ENCODE data around the gene TTPAL.

- no peak for TF ChIP-seq POLR2A (IDR thresholded peaks at IDR 0.05; ENCODE audit: low read depth, low read length)
- no peak for TF ChIP-seq TAF1 (IDR thresholded peaks at IDR 0.05; ENCODE audit: low read depth, low read length)
- no peak for TF ChIP-seq SPI1 (IDR thresholded peaks at IDR 0.05; ENCODE audit: low read depth, low read length)
- no peak for TF ChIP-seq POLR2AphosphoS5 (IDR thresholded peaks at IDR 0.05; ENCODE audit: low read depth, low read length)
- TF ChIP-seq PAX5 (IDR thresholded peaks at IDR 0.05; ENCODE audit: insufficient read depth, low read length, severe bottlenecking), result no peak
- no peak for TF ChIP-seq POU2F2 (IDR thresholded peaks at IDR 0.05; ENCODE audit: low read depth, low read length)
Observed at GRCh38 chr20:44455126-44455525, 20.5 kb upstream of the TTPAL start.
